ENCODE data around the gene UBE2V1.
"Not testable (repeated sequence)": the region's sequence is repeated elsewhere in the genome, so short reads cannot be mapped to it uniquely, and the experiment has no call there.

Gene UBE2V1

DNA sequence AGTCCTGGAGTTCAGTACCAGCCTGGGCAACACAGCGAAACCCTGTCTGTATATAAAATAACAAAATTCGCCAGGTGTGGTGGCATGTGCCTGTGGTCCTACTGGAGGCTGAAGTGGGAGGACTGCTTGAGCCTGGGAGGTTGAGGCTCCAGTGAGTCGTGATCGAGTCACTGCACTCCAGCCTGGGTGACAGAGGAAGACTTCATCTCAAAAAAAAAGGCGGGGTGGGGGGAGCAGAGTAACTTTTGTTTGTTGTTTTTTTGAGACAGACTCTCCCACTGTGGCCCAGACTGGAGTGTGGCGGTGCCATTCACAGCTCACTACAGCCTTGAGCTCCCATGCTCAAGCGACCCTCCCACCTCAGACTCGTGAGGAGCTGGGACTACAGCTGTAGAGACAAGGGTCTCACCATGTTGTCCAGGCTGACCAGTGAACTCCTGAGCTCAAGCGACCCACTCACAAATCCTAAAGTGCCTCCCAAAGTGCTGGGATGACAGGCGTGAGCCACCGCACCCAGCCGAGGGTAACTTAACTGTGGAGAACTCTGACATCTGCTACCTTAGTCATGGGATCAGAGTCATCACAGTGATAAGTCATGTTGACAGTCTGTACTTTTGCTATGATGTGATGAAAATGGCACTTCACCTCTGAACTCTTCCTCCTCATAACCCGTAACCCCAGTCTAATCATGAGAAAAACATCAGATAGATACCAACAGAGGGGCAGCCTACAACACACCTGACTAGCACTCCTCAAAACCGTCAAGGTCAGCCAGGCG lies 24.1 kb upstream of the UBE2V1 start:
- DNase-seq: no peak

DNA sequence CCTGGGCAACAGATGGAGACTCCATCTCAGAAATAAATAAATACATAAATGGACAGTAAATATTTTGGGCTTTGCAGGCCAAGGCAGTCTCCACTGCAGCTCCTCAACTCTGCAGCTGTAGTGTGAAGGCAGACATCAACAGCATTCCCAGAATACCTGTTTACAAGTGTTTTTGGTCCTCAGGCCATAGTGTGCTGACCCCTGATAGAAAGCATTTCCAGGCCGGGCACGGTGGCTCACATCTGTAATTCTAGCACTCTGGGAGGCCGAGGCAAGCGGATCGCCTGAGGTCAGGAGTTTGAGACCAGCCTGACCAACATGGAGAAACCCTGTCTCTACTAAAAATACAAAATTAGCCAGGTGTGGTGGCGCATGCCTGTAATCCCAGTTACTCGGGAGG lies 22.2 kb upstream of the UBE2V1 start:
- not testable (repeated sequence) for DNase-seq

DNA sequence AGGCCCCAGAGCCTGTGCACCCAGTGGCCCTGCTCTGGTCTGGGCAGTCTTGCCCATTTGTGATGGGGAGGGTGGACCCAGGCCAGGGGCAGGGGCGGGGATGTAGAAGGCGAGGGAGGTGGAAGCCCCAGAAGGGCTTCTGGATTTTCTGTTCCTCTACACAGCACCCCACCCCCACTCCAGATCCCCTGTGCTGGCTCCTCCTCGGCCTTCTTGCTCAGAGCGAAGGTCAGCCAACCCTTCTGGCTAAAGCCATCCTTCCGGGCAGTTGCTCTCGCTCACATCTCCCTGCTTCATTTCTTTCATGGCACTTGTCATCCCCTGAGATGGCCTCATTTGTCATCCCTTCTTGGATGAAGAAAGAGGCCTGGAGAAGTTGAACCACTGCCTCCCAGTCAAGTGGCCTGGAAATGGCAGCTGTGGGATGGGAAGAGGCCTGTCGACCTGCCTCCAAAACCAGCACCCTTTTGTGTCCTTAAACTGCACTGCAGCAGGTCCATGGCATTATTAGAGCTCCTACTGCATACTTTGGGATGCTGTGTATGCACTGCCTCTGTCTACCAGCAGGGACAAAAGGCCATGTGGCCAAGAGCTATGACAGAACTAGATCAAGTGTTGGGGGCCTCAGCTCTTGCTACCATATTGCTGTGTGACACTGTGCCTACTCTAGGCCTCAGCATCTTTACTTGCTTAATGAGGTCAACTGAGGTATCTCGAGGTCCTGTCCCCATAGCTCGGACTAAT lies 20.7 kb upstream of the UBE2V1 start:
- DNase-seq: no peak

DNA sequence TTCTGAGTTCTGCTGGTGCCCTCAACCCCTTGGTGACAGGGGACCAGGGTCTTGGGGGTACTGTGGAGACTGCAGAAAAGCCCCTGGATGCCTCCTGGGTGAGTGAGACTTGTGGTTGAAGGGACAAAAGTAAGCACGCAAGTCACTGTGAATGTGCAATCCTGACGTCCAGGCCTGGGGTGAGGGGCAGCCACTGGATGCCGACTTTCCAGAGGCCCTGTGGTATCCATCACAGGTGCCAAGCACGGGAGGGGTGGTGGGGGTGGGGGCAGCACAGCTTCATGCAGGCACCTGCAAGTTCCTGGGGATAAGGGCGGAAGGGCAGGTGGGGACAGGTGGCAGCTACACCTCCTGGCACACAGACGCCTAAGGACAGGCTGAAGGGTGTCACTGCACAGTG lies 20.1 kb upstream of the UBE2V1 start:
- no peak for DNase-seq

DNA sequence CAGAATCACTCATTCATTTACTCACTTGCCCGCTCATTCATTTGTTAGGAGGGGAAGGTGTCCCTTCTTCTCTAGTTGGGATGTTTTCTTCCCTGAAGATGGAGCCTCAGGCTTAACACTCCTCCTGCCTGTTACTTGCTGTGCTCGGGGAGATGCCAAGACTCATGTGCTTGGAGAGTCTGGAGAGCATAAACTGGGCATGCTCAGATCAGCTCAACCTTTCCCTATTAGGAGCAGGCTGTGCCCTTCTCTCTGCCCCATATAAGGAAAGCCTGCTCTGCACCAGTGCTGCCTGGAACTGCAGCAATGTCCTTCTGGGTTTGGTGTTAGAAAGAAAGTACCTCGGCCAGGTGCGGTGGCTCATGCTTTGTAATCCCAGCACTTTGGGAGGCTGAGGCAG lies 18.0 kb upstream of the UBE2V1 start:
- DNase-seq: no peak

DNA sequence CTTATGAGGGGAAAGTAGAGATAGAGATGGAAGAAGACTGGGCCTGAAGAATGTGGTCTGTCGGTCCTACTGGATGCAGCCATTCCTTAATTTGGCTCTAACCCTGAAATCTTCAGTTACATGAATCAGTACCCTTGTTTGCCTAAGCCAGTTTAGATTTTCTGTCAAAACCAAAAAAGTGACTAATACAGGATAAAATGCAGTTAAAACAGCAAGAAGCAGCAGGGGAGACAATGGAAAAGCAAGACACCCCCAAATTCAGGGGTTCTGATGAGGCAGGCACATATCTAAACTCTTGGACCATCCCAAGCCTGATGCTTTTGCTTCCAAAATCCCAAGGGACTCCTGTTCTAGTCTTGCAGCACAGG lies 17.4 kb upstream of the UBE2V1 start:
- no peak for DNase-seq

DNA sequence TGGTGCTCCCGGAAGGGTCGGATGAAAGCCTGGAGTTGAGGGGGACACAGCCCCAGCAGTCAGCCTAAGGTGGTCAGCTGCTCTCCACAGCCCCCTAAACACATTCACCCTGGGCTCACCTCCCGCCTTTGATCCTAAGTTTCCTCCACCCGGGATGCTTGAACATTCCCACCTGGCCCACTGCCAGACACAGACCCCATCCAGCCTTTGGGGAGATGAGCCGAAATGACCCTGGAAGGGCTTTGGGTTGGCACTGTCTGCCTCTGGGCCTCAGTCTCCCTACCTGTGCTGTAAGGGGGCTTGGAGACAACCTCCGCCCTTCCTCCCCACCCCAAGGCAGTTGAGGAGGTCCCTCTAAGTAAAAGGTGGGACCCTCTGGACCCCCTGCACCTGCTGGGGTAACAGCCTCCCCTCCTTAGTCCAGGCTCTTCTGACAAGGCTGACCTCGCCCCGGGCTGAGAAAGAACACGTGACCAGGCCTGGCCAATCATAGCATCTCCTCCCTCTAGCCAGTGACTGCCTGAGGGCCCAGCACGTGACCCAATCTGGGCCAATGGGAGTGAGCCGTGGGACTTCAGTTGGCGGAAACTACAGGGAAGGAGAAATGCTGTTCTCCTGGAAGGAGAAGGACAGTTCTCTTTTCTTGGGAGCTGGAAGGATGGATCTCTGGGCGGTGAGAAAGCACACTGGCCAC lies 16.9 kb upstream of the UBE2V1 start:
- no peak for DNase-seq

DNA sequence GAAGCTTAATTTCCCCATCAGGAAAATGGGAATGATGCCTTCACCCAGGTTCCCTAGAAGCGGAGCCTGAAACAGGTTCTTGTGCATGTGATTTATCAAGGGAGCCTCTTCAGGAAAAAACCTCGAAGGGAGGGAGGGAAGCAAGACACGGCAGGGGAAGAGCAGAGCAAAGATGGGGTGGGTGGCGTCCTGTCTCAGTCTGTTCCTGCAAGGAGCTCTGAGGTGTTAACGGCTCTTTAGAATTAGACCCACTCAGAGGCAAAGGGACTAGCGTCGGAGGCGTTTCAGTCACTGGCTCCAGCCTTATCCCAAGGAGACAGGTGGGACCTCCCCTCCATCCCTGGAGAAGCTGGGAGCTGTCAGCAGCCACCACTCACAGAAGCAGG lies 15.6 kb upstream of the UBE2V1 start:
- no peak for DNase-seq

DNA sequence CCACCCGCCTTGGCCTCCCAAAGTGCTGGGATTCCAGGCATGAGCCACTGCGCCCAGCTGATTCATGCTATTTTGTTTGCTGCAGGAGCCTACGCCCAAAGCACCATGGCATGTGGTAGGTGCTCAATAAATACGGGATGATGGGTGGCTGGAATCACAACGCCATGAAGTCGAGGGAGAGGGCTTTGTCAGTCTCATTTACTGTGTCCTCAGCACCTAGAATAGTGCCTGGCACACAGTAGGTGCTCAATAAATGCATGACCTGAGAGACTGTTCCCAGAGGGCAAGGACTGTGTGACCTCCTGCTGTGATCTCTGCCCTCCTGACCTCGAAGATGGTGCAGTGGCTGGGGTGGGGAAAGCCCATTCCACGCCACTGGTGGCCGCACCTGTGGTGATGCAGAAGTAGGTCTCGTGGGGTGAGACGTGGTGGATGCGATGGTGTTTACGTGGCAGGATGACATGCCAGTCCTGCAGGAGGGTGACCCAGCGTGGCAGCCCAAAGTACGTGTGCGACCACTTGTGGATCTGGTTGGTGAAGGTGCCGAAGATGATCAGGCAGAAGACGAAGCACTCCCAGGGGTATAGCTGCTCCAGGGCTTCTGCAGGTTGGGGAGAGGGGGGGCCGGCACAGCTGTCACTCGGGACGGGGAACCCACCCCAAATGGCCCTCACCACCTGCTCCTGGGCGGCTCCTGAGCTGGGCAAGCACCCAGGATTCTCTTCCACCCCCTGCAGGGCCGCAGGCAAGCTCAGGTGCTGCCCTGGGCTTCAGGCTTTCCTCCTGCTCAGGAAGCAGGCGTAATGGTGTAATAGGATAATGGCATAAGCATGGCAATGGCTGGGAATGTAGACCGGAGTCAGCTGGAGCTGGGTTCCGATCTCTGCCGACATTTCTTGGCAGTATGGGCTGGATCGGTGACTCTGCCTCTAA lies 14.9 kb upstream of the UBE2V1 start:
- no peak for DNase-seq

DNA sequence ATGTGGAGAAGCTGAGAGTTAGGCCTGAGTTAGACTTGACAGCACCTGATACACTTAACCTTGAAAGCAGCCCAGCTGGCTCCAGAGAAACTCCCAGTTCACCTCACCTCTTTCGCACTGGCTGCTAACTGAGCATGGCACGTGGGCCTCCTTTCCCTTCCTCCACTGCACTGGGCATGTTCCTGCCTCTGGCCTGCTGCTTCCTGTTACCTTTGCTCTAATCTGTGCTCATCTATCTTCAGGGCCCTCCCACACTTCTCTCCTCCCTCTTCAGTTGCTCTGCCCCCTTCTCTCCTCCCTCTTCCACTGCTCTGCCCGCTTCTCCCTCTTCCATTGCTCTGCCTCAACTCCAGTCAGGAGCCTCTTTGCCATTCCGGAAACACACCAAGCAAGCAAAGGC lies 13.7 kb upstream of the UBE2V1 start:
- no peak for DNase-seq

DNA sequence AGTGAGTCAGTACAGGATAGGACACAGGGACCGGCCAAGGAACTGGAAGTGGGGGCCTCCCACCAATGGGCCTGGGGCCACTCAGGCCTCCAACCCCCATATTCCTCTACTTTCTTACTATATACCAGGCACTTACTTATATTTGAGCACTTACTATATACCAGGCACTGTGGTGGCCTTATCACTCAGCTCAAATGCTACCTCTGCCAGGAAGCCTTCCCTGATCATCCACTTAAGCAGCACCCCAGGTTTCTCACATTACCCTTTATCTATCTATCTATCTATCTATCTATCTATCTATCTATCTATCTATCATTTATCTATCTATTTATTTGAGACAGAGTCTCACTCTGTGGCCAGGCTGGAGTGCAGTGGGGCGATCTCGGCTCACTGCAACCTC lies 12.3 kb upstream of the UBE2V1 start:
- DNase-seq: no peak

DNA sequence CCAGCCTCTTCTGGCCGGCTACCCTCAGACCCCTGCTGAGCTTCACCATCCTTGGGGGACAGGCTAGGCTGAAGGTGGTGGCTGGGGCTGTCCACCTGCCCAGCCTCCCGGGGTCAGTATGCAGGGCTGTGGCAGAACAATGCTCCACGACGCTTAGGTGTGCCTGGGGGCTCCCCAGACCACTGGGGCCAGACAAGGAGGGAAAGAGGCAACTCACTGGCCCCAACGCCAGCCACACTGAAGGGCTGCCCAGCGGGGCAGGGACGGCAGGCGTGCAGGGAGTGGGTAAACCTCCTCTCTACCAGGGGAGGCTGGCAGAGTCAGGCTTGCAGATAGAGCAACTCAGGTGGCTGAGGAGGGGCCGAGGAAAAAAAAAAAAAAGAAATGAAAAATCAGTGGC lies 11.5 kb upstream of the UBE2V1 start:
- DNase-seq: no peak

DNA sequence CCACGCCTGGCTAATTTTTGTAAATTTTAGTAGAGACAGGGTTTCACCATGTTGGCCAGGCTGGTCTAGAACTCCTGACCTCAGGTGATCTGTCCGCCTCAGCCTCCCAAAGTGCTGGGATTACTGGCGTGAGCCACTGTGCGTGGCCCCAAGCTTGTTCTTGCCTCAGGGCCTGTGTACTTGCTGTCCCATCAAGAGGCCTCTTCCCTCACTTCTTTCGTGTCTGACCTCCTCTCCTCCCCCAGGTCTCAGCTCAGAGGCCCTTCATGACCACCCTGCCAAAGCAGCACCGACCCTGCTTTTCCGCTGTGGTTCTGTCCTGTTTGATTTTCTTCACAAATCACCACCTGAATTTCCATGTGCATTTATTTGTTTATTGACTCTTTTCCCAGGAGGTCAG lies 10.5 kb upstream of the UBE2V1 start:
- no peak for DNase-seq

DNA sequence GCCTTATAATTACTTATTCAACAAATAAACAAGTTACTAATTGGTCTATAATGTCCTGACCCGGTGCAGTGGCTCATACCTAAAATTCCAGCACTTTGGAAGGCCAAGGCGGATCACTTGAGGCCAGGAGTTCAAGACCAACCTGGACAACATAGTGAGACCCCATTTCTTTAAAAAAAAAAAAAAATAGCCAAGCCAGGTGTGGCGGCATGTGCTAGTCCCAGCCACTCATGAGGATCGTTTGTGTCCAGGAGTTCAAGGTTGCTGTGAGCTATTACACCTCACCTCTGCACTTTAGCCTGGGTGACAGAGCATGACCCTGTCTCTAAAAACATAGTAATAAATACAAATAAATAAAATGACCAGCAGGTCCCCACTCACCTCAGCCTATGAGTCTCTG lies 9.8 kb upstream of the UBE2V1 start:
- no peak for DNase-seq

DNA sequence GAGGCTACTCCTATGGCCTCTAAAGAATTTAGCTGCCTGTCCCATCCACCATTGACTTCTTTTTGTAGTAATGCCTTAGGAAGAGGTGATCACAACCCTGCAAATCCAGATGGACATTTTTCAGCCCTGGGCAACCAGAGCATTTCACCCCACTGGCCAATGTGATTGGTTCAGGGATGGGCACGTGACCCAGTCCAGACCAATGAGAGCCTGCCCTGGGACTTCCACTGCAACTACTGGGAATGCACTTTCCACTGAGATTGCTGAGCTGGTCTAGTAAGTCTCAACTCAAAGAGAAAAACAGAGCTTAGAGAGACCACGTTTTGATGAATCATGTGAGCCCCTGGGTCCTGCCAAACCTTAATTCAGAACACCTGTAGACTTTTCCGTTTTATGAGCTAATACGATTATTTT lies 8.9 kb upstream of the UBE2V1 start:
- DNase-seq: no peak

DNA sequence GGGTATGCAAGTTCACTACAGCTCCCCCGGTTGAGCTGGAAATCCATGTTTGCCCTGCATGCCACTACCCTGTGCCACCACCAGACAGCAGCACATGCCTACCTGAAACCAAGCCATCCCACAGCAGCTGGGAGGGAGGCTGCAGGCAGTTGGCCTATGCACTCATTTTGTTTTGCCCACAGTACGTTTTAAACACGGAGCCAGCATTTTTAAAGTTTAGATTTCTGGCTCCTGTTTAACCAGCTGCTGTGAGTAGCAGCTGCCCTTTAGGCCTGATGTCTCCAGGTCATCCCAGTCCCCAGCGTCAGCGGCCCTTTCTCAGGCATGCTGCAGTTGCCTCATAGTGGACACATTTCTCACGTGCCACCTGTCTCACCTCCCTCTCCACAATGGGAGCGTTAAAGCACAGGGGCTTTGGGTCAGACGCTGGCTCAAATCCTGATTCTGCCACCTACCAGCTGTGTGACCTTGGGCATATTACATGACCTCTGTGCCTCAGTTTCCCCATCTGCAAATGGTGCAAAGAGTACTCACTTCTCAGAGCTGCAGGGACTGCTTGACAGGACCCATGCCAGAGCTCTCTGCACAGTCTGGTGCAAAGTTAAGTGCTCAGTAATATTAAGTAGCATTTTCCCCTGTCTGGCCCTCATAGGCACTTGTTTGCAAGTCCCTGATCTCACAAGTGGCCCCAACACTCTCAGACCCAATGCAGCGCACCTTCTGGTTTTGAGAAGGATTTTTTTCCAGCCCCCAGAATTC lies 8.2 kb upstream of the UBE2V1 start:
- DNase-seq: peak; percentile 85

DNA sequence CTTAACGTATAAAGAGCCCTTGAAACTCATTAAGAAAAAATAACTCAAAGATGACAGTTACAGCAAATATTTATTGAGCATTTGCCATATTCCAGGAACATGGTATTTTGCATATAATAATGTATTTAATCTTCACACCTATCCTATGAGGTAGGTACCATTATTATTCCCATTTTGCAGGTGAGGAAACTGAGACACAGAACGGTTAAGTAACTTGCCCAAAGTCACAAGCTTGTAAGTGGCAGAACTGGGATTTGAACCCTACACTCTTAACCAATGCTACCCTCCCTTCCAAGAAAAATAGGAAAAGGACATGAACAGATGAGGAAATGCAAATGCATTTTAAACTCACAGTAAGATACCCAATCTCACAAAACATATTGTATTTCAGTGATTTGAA lies 5.3 kb upstream of the UBE2V1 start:
- no peak for DNase-seq

DNA sequence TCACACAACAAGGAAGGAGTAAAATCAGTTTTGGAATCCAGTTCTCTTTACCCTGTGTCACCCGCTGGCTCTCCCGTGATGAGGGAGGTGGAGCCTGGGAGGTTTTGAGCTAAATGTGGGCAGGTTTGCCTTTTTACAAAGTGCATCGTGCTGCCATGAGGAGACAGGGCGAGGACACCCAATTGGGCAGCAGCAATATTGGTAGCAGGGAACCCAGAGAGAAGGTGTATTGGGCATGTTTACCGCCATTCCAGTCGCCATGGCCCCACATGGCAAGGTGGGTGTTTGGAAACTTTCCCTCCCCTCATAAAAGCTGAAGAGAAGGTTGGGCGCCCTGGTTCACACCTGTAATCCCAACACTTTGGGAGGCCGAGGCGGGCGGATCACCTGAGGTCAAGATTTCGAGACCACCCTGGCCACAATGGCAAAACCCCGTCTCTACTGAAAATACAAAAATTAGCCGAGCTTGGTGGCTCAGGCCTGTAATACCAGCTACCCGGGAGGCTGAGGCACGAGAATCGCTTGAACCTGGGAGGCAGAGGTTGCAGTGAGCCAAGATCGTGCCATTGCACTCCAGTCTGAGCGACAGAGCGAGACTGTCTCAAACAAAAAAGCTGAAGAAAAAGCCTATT lies 3.5 kb upstream of the UBE2V1 start:
- DNase-seq: no peak

DNA sequence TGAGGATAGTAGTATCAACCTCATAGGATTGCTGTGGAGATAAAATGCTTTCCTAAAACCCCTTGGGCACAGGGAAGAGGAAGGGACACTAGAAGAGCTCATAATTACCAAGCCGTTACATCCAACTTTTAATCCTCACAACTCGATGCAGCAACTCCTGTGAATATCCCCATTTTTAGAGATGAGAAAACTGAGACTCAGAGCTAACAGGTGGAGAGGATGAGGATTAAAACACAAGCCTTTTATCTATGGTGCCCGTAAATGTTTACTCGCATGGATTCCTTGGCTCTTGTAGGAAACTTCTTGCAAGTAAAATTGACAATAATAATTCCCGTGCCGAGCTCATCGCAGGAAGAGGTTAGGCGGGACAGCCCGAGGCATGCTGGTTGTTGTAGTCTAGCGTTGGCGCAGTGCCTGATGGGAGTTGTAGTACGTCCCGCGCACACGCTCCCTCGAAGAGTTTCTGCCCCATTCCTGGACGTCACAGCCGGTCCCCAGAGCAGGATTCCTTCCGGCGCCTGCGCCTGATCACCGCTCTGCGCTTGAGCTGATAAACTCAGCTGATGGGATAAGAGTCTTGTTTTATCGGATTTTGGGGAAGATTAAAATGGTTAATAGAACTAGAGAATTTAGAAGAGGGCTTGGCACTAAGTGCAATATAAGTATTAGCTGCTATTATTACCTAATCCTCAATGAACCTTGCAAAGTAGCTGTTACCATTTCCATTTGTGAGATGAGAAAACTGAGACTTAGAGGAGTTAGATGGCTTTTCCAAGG lies 2.8 kb upstream of the UBE2V1 start:
- peak; percentile 97 for DNase-seq

DNA sequence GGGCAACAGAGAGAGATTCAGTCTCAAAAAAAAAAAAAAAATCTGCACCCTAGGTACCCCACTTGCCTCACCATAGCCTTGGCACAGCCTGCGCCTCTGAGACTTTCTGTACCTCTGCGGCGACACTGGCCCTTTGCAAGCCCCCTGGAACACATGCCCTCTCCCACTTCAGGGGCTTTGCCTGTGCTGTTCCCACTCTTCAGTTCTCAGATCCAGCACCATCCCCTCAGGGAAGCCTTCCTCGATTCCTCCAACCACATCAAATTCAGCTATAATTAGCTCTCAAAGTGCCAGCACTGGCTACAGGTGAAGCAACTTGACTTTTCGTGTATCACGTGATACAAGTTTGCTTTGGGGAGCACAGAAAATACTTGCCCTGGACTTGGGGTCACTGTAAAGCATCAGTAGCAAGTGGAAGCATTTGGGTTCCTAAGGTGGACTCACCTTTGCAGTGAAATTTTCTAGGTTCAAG lies 2.1 kb upstream of the UBE2V1 start:
- DNase-seq: no peak

Measured in activated effector memory CD4-positive, alpha-beta T cell treated with anti-CD3 and anti-CD28 coated beads, Interleukin-2, amount 50 U/mL, for 16 hours (primary cell).